NCI-H82 (cell line): ENCODE data around the gene FJX1.

Source experiments
- DNase-seq: peaks from one replicate; lab custom pipeline; 2025; lab: John Stamatoyannopoulos, UW

The FJX1 gene

GRCh38 chr11:35606206-35606605, 12.1 kb upstream of the FJX1 start:
- no peak for DNase-seq

- no peak for DNase-seq
These were observed 9.8 kb upstream of the FJX1 start for GRCh38 chr11:35608502-35608901.

GRCh38 chr11:35609656-35610055, 8.6 kb upstream of the FJX1 start:
- DNase-seq, result no peak

GRCh38 chr11:35610631-35611030, 7.6 kb upstream of the FJX1 start:
- peak; percentile 66 for DNase-seq

- DNase-seq, result no peak
These were observed 6.5 kb upstream of the FJX1 start for GRCh38 chr11:35611741-35612140.

GRCh38 chr11:35614939-35615569, 3.2 kb upstream of the FJX1 start:
- peak; percentile 14 for DNase-seq

- DNase-seq, result peak; percentile 90
These were observed 2.0 kb upstream of the FJX1 start for GRCh38 chr11:35615921-35616900.

- DNase-seq, result no peak
These were observed 959 bp upstream of the FJX1 start for GRCh38 chr11:35617316-35617686.

GRCh38 chr11:35618497-35619115, 346 bp downstream of the FJX1 start:
- peak; percentile 48 for DNase-seq

- DNase-seq, result peak; percentile 64
These were observed 1.0 kb downstream of the FJX1 start for GRCh38 chr11:35619116-35619854.

GRCh38 chr11:35619855-35620640, 1.8 kb downstream of the FJX1 start:
- peak; percentile 65 for DNase-seq

- DNase-seq, result no peak
These were observed 2.5 kb downstream of the FJX1 start for GRCh38 chr11:35620795-35621194.

- no peak for DNase-seq
These were observed 3.4 kb downstream of the FJX1 start for GRCh38 chr11:35621620-35622019.

- no peak for DNase-seq
These were observed 3.8 kb downstream of the FJX1 start for GRCh38 chr11:35622070-35622469.

GRCh38 chr11:35623621-35624168, 5.4 kb downstream of the FJX1 start:
- DNase-seq, result peak; percentile 49

GRCh38 chr11:35624316-35624715, 6.1 kb downstream of the FJX1 start:
- no peak for DNase-seq

GRCh38 chr11:35624781-35625180, 6.5 kb downstream of the FJX1 start:
- no peak for DNase-seq

- DNase-seq, result no peak
These were observed 8.2 kb downstream of the FJX1 start for GRCh38 chr11:35626501-35626900.

GRCh38 chr11:35629511-35629910, 11.3 kb downstream of the FJX1 start:
- DNase-seq, result no peak

- DNase-seq, result no peak
These were observed 11.7 kb downstream of the FJX1 start for GRCh38 chr11:35629914-35630313.

GRCh38 chr11:35631891-35632290, 13.6 kb downstream of the FJX1 start:
- DNase-seq, result no peak
